Ramos (cell line): ENCODE results near the gene GDPD1.

ENCODE experiments used
- in situ Hi-C: fragments of 300-500 bp; cut with MboI; formaldehyde crosslinking; loops from one replicate; pipeline ENCODE4 v1.14.3; 2022; ENCODE audit warnings: low sequenced_read_pairs; ENCODE audit not compliant: unreplicated experiment

The GDPD1 gene

DNA sequence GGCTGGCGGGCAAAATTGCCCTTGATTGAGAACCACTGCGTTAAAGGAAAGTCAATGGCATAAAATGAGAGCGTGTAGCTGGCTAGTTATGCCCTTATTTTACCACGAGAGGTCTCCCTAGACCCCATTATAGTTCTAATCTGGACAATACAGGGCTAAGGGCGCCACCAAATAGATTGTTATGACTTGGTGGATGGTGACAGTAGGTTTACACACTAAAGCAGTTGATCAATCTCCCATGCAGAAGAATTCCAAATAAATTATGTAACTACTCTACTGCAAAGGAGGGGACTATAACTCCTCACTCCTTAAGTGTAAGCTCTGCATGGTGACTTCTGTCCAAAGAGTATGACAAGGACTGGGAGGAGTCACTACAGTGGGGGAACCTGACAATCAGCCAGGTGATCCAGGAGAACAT is 90.7 kb downstream of the GDPD1 start:
- in situ Hi-C loops: loop anchor here (5.0 kb wide), 1 partner anchor 126 kb away; no protein-coding TSS in a partner anchor

DNA sequence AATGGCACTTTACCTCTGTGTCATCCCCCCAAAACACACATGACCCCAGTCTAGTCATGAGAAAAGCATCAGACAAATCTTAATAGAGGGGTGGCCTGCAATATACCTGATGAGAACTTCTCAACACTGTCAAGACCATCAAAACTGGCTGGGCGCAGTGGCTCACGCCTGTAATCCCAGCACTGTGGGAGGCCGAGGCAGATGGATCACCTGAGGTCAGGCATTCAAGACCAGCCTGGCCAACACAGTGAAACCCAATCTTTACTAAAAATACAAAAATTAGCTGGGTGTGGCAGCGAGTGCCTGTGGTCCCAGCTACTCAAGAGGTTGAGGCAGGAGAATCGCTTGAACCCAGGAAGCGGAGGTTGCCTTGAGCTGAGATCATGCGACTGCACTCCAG is 91.2 kb downstream of the GDPD1 start:
- in situ Hi-C loops: loop anchor here (5.0 kb wide), 1 partner anchor 126 kb away; no protein-coding TSS in a partner anchor

- in situ Hi-C loops: no loop called here
Observed at GRCh38 chr17:59315866-59316265, 95.6 kb downstream of the GDPD1 start.
